GM18861 (cell line): Measurements from ENCODE around the gene LONP2.
"Not testable (repeated sequence)": the region's sequence is repeated elsewhere in the genome, so short reads cannot be mapped to it uniquely, and the experiment has no call there.

Source experiments
- ATAC-seq: cut with Tn5 transposase; IDR thresholded peaks from one replicate; pipeline ENCODE4 v1.9.1; 2021; ENCODE audit not compliant: unreplicated experiment

The LONP2 gene

GRCh38 chr16:48386559-48387312 lies 142.6 kb downstream of the LONP2 start:
- ATAC-seq = no peak

- no peak for ATAC-seq
Observed at GRCh38 chr16:48392407-48392806, 148.3 kb downstream of the LONP2 start.

GRCh38 chr16:48393485-48394354 lies 149.6 kb downstream of the LONP2 start:
- ATAC-seq = no peak

GRCh38 chr16:48394355-48394703 lies 150.2 kb downstream of the LONP2 start:
- no peak for ATAC-seq

GRCh38 chr16:48395375-48395774 lies 151.3 kb downstream of the LONP2 start:
- ATAC-seq = no peak

GRCh38 chr16:48402547-48402946 lies 158.4 kb downstream of the LONP2 start:
- not testable (repeated sequence) for ATAC-seq

GRCh38 chr16:48405153-48405552 lies 161.1 kb downstream of the LONP2 start:
- ATAC-seq = no peak

GRCh38 chr16:48405907-48406306 lies 161.8 kb downstream of the LONP2 start:
- no peak for ATAC-seq
